ENCODE data around the gene RIMS4.

The RIMS4 gene

GRCh38 chr20:44838521-44838920 is 28.2 kb upstream of the RIMS4 start:
- H3K27ac ChIP-seq (ENCODE audit: insufficient read depth in 1 of 2, low read depth in 1 of 2, low read length in 2 of 2, poor library complexity in 1 of 2, severe bottlenecking in 2 of 2), result no peak overlapping the region
- H3K4me3 ChIP-seq (ENCODE audit: control insufficient read depth in 1 of 7, extremely low read depth in 1 of 7, insufficient read depth in 4 of 7, low read depth in 2 of 7, low read length in 6 of 7), result no peak overlapping the region
- DNase-seq, result no peak
- 100% methylated on average over 1 of the region's 1 CpG for WGBS (ENCODE audit: insufficient coverage)
- peaks cover 0 to 27% (median 11%) of the 10 kb centered on the region in 5 experiments for H3K27me3 ChIP-seq (replicated peaks in 2 of 5; ENCODE audit: control insufficient read depth in 4 of 5, insufficient read depth in 5 of 5, low read length in 4 of 5)
- H3K4me1 ChIP-seq (ENCODE audit: control extremely low read depth in 1 of 4, control insufficient read depth in 4 of 4, insufficient read depth in 4 of 4, low read length in 3 of 4), result no peaks in the 10 kb centered on the region
- POLR2A ChIA-PET, result no interaction called here
- peaks cover 0 to 4% (median under 1%) of the 10 kb centered on the region in 5 experiments for H3K9me3 ChIP-seq (ENCODE audit: control extremely low read depth in 1 of 5, control insufficient read depth in 4 of 5, insufficient read depth in 2 of 5, low read depth in 1 of 5, low read length in 4 of 5)
- CTCF ChIA-PET, result interaction anchor here (1.6 kb wide), 1 partner anchor 19 kb away, joined by 3 read pairs; no protein-coding TSS in a partner anchor
- no peaks in the 10 kb centered on the region for H3K36me3 ChIP-seq (ENCODE audit: control insufficient read depth in 4 of 4, insufficient read depth in 4 of 4, low read length in 3 of 4)

- ChIA-PET CTCF (interaction anchor here (1.6 kb wide), 1 partner anchor 18 kb away, joined by 3 read pairs; no protein-coding TSS in a partner anchor), POLR2A (no interaction called here)
- Histone ChIP-seq H3K27ac (ENCODE audit: insufficient read depth in 1 of 2, low read depth in 1 of 2, low read length in 2 of 2, poor library complexity in 1 of 2, severe bottlenecking in 2 of 2) (no peak overlapping the region), H3K4me1 (ENCODE audit: control extremely low read depth in 1 of 4, control insufficient read depth in 4 of 4, insufficient read depth in 4 of 4, low read length in 3 of 4) (no peaks in the 10 kb centered on the region), H3K36me3 (ENCODE audit: control insufficient read depth in 4 of 4, insufficient read depth in 4 of 4, low read length in 3 of 4) (no peaks in the 10 kb centered on the region), H3K9me3 (ENCODE audit: control extremely low read depth in 1 of 5, control insufficient read depth in 4 of 5, insufficient read depth in 2 of 5, low read depth in 1 of 5, low read length in 4 of 5) (peaks cover 0 to 4% (median 2%) of the 10 kb centered on the region in 5 experiments), H3K4me3 (ENCODE audit: control insufficient read depth in 1 of 7, extremely low read depth in 1 of 7, insufficient read depth in 4 of 7, low read depth in 2 of 7, low read length in 6 of 7) (no peak overlapping the region), H3K27me3 (replicated peaks in 2 of 5; ENCODE audit: control insufficient read depth in 4 of 5, insufficient read depth in 5 of 5, low read length in 4 of 5) (peaks cover 0 to 24% (median 11%) of the 10 kb centered on the region in 5 experiments)
- WGBS (ENCODE audit: insufficient coverage), result 82% methylated on average over 3 of the region's 3 CpGs
- DNase-seq, result no peak
Measured at GRCh38 chr20:44837946-44838345, 27.6 kb upstream of the RIMS4 start.

- H3K4me3 ChIP-seq (ENCODE audit: control insufficient read depth in 1 of 7, extremely low read depth in 1 of 7, insufficient read depth in 4 of 7, low read depth in 2 of 7, low read length in 6 of 7), result no peak overlapping the region
- peaks cover 0 to 30% (median 9%) of the 10 kb centered on the region in 5 experiments for H3K27me3 ChIP-seq (replicated peaks in 2 of 5; ENCODE audit: control insufficient read depth in 4 of 5, insufficient read depth in 5 of 5, low read length in 4 of 5)
- no peaks in the 10 kb centered on the region for H3K36me3 ChIP-seq (ENCODE audit: control insufficient read depth in 4 of 4, insufficient read depth in 4 of 4, low read length in 3 of 4)
- 97% methylated on average over 9 of the region's 12 CpGs for WGBS (ENCODE audit: insufficient coverage)
- DNase-seq, result no peak
- ChIA-PET CTCF (no interaction called here), POLR2A (no interaction called here)
- H3K27ac ChIP-seq (ENCODE audit: insufficient read depth in 1 of 2, low read depth in 1 of 2, low read length in 2 of 2, poor library complexity in 1 of 2, severe bottlenecking in 2 of 2), result no peak overlapping the region
- peaks cover 0 to 4% (median 2%) of the 10 kb centered on the region in 5 experiments for H3K9me3 ChIP-seq (ENCODE audit: control extremely low read depth in 1 of 5, control insufficient read depth in 4 of 5, insufficient read depth in 2 of 5, low read depth in 1 of 5, low read length in 4 of 5)
- H3K4me1 ChIP-seq (ENCODE audit: control extremely low read depth in 1 of 4, control insufficient read depth in 4 of 4, insufficient read depth in 4 of 4, low read length in 3 of 4), result no peaks in the 10 kb centered on the region
Measured at GRCh38 chr20:44836601-44837120, 26.3 kb upstream of the RIMS4 start.

- Histone ChIP-seq H3K4me3 (ENCODE audit: control insufficient read depth in 1 of 7, extremely low read depth in 1 of 7, insufficient read depth in 4 of 7, low read depth in 2 of 7, low read length in 6 of 7) (no peak overlapping the region), H3K36me3 (ENCODE audit: control insufficient read depth in 4 of 4, insufficient read depth in 4 of 4, low read length in 3 of 4) (no peaks in the 10 kb centered on the region), H3K27me3 (replicated peaks in 2 of 5; ENCODE audit: control insufficient read depth in 4 of 5, insufficient read depth in 5 of 5, low read length in 4 of 5) (peaks cover 0 to 32% (median 9%) of the 10 kb centered on the region in 5 experiments), H3K4me1 (ENCODE audit: control extremely low read depth in 1 of 4, control insufficient read depth in 4 of 4, insufficient read depth in 4 of 4, low read length in 3 of 4) (no peaks in the 10 kb centered on the region), H3K9me3 (ENCODE audit: control extremely low read depth in 1 of 5, control insufficient read depth in 4 of 5, insufficient read depth in 2 of 5, low read depth in 1 of 5, low read length in 4 of 5) (peaks cover 0 to 5% (median 2%) of the 10 kb centered on the region in 5 experiments), H3K27ac (ENCODE audit: insufficient read depth in 1 of 2, low read depth in 1 of 2, low read length in 2 of 2, poor library complexity in 1 of 2, severe bottlenecking in 2 of 2) (no peak overlapping the region)
- CTCF ChIA-PET, result no interaction called here
- WGBS (ENCODE audit: insufficient coverage), result 83% methylated on average over 3 of the region's 7 CpGs
- no peak for DNase-seq
- POLR2A ChIA-PET, result no interaction called here
Measured at GRCh38 chr20:44835661-44836221, 25.4 kb upstream of the RIMS4 start.

- ChIA-PET POLR2A (no interaction called here), CTCF (no interaction called here)
- Histone ChIP-seq H3K36me3 (ENCODE audit: control insufficient read depth in 4 of 4, insufficient read depth in 4 of 4, low read length in 3 of 4) (no peaks in the 10 kb centered on the region), H3K4me3 (ENCODE audit: control insufficient read depth in 1 of 7, extremely low read depth in 1 of 7, insufficient read depth in 4 of 7, low read depth in 2 of 7, low read length in 6 of 7) (no peak overlapping the region), H3K27me3 (replicated peaks in 2 of 5; ENCODE audit: control insufficient read depth in 4 of 5, insufficient read depth in 5 of 5, low read length in 4 of 5) (peaks cover 0 to 33% (median 11%) of the 10 kb centered on the region in 5 experiments), H3K4me1 (ENCODE audit: control extremely low read depth in 1 of 4, control insufficient read depth in 4 of 4, insufficient read depth in 4 of 4, low read length in 3 of 4) (no peaks in the 10 kb centered on the region), H3K27ac (ENCODE audit: insufficient read depth in 1 of 2, low read depth in 1 of 2, low read length in 2 of 2, poor library complexity in 1 of 2, severe bottlenecking in 2 of 2) (no peak overlapping the region), H3K9me3 (ENCODE audit: control extremely low read depth in 1 of 5, control insufficient read depth in 4 of 5, insufficient read depth in 2 of 5, low read depth in 1 of 5, low read length in 4 of 5) (peaks cover 0 to 5% (median 4%) of the 10 kb centered on the region in 5 experiments)
- no peak for DNase-seq
- 100% methylated on average over 1 of the region's 1 CpG for WGBS (ENCODE audit: insufficient coverage)
Measured at GRCh38 chr20:44835116-44835515, 24.8 kb upstream of the RIMS4 start.

GRCh38 chr20:44834693-44835092 is 24.3 kb upstream of the RIMS4 start:
- WGBS (ENCODE audit: insufficient coverage), result 83% methylated on average over 1 of the region's 2 CpGs
- Histone ChIP-seq H3K36me3 (ENCODE audit: control insufficient read depth in 4 of 4, insufficient read depth in 4 of 4, low read length in 3 of 4) (no peaks in the 10 kb centered on the region), H3K9me3 (ENCODE audit: control extremely low read depth in 1 of 5, control insufficient read depth in 4 of 5, insufficient read depth in 2 of 5, low read depth in 1 of 5, low read length in 4 of 5) (peaks cover 0 to 5% (median 4%) of the 10 kb centered on the region in 5 experiments), H3K27me3 (replicated peaks in 2 of 5; ENCODE audit: control insufficient read depth in 4 of 5, insufficient read depth in 5 of 5, low read length in 4 of 5) (peaks cover 0 to 35% (median 13%) of the 10 kb centered on the region in 5 experiments), H3K4me1 (ENCODE audit: control extremely low read depth in 1 of 4, control insufficient read depth in 4 of 4, insufficient read depth in 4 of 4, low read length in 3 of 4) (no peaks in the 10 kb centered on the region), H3K27ac (ENCODE audit: insufficient read depth in 1 of 2, low read depth in 1 of 2, low read length in 2 of 2, poor library complexity in 1 of 2, severe bottlenecking in 2 of 2) (no peak overlapping the region), H3K4me3 (ENCODE audit: control insufficient read depth in 1 of 7, extremely low read depth in 1 of 7, insufficient read depth in 4 of 7, low read depth in 2 of 7, low read length in 6 of 7) (no peak overlapping the region)
- POLR2A ChIA-PET, result no interaction called here
- DNase-seq, result no peak
- CTCF ChIA-PET, result no interaction called here

- WGBS (ENCODE audit: insufficient coverage), result no CpG with 5 or more reads among the region's 1 CpG
Measured at GRCh38 chr20:44833437-44833836, 23.1 kb upstream of the RIMS4 start.

More at GRCh38 chr20:44833437-44833836, 23.1 kb upstream of the RIMS4 start:
- Histone ChIP-seq H3K9me3 (ENCODE audit: control extremely low read depth in 1 of 5, control insufficient read depth in 4 of 5, insufficient read depth in 2 of 5, low read depth in 1 of 5, low read length in 4 of 5) (peaks cover 0 to 5% (median 3%) of the 10 kb centered on the region in 5 experiments), H3K27me3 (replicated peaks in 2 of 5; ENCODE audit: control insufficient read depth in 4 of 5, insufficient read depth in 5 of 5, low read length in 4 of 5) (peaks cover 0 to 39% (median 15%) of the 10 kb centered on the region in 5 experiments), H3K27ac (ENCODE audit: insufficient read depth in 1 of 2, low read depth in 1 of 2, low read length in 2 of 2, poor library complexity in 1 of 2, severe bottlenecking in 2 of 2) (no peak overlapping the region), H3K36me3 (ENCODE audit: control insufficient read depth in 4 of 4, insufficient read depth in 4 of 4, low read length in 3 of 4) (no peaks in the 10 kb centered on the region), H3K4me1 (ENCODE audit: control extremely low read depth in 1 of 4, control insufficient read depth in 4 of 4, insufficient read depth in 4 of 4, low read length in 3 of 4) (no peaks in the 10 kb centered on the region), H3K4me3 (ENCODE audit: control insufficient read depth in 1 of 7, extremely low read depth in 1 of 7, insufficient read depth in 4 of 7, low read depth in 2 of 7, low read length in 6 of 7) (no peak overlapping the region)
- DNase-seq, result no peak
- POLR2A ChIA-PET, result no interaction called here
- CTCF ChIA-PET, result interaction anchor here (1.0 kb wide), 1 partner anchor 23 kb away, joined by 3 read pairs; no protein-coding TSS in a partner anchor
